ENCODE results near the gene SBSN.

GRCh38 chr19:35490364-35490763 is 37.7 kb downstream of the SBSN start, which contains the start of gene KRTDAP:
- TF ChIP-seq POLR2A (IDR thresholded peaks at IDR 0.05) (no peak), CTCF (IDR thresholded peaks at IDR 0.05) (no peak)

All from gastroesophageal sphincter (tissue), 3 donors.